ENCODE results near the gene LBHD2. TPM values are rescaled to one million over a fixed set of nuclear protein-coding genes. Genes with fewer than 3 reads are reported as not detected.

Gene LBHD2
- total and polyA plus RNA-seq, 2 donors = 0.19 to 0.75 TPM

DNA sequence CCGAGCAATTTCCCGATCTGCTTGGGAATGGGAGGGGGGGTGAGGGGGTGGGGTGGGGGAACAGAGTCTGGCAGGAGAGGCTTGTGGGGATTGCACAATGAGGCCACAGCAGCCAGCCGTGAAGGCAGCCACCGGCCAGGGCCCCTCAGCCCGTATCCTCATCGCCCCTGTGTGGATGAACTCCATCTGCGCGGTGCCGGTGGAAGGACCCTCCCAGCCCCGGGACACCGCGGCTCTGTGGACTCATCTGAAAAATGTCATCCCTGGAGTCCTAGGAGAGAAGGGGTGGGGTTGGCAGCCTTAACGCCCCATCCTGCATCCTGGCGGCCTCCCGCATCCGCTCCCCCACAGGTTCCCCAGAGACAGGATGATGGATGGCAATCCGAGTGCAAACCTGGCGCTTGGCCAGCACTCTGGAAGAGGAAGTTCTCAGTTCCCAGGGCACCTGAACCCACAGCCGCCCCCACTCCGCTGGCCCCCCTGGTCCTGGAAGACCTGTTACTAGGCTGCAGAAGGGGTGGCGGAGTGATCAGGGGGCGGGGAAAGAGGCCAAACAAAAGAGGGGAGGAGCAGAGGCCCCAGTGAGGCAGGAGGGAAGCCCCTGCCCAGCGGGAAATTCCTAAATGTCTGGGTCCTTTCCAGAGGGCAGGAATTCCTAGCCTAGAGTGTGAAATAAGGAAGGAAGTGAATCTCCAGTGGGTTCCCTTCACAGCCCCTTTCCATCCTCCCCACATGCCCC, 38.0 kb downstream of the LBHD2 start:
- DNase-seq (ENCODE audit: low read depth in 6 of 9, low spot score in 9 of 9) = peak in 1 of 9 donors; percentile 54
- Histone ChIP-seq H3K27me3 (ENCODE audit: control insufficient read depth in 2 of 2, insufficient read depth in 1 of 2, low read length in 1 of 2) (peaks cover 11 to 52% of the 10 kb centered on the region in 2 donors), H3K4me3 (ENCODE audit: low read length in 2 of 2) (no peak overlapping the region), H3K27ac (ENCODE audit: low read depth in 1 of 2, low read length in 1 of 2) (peak overlapping the region; percentile 84 to 87), H3K36me3 (ENCODE audit: control insufficient read depth in 2 of 2, insufficient read depth in 2 of 2, low read length in 1 of 2) (no peaks in the 10 kb centered on the region), H3K9me3 (ENCODE audit: control insufficient read depth in 2 of 2, insufficient read depth in 1 of 2, low read length in 1 of 2) (no peaks in the 10 kb centered on the region), H3K4me1 (ENCODE audit: control insufficient read depth in 2 of 2, insufficient read depth in 2 of 2, low read length in 2 of 2) (peaks cover 27 to 56% of the 10 kb centered on the region in 2 donors)
- 10% methylated on average over 23 of the region's 23 CpGs for WGBS

DNA sequence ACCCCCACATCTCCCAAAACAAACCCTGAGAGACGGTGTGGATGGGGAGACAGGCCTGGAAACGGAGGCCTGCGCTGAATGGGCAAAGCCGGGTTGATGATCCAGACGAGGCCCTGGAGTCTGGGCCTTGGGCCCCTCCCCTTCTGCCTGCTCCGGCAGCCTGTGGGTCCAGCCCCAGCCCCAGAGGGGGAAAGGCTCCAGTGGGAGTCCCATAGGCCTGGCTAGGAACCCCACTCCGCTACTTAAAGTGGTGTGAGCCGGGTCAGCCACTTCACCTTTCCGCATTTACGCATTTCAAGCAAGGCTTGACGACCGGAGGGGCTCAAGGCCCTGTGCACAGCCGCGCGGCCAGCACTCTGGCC, 38.6 kb downstream of the LBHD2 start:
- H3K27me3 ChIP-seq (ENCODE audit: control insufficient read depth in 2 of 2, insufficient read depth in 1 of 2, low read length in 1 of 2) = peaks cover 11 to 52% of the 10 kb centered on the region in 2 donors
- peaks cover 27 to 58% of the 10 kb centered on the region in 2 donors for H3K4me1 ChIP-seq (ENCODE audit: control insufficient read depth in 2 of 2, insufficient read depth in 2 of 2, low read length in 2 of 2)
- peak overlapping the region; percentile 5 to 48 for H3K4me3 ChIP-seq (ENCODE audit: low read length in 2 of 2)
- WGBS = 12% methylated on average over 15 of the region's 15 CpGs
- peak overlapping the region; percentile 84 to 87 for H3K27ac ChIP-seq (ENCODE audit: low read depth in 1 of 2, low read length in 1 of 2)
- no peaks in the 10 kb centered on the region for H3K9me3 ChIP-seq (ENCODE audit: control insufficient read depth in 2 of 2, insufficient read depth in 1 of 2, low read length in 1 of 2)
- no peak for DNase-seq (ENCODE audit: low read depth in 6 of 9, low spot score in 9 of 9)
- H3K36me3 ChIP-seq (ENCODE audit: control insufficient read depth in 2 of 2, insufficient read depth in 2 of 2, low read length in 1 of 2) = no peaks in the 10 kb centered on the region

DNA sequence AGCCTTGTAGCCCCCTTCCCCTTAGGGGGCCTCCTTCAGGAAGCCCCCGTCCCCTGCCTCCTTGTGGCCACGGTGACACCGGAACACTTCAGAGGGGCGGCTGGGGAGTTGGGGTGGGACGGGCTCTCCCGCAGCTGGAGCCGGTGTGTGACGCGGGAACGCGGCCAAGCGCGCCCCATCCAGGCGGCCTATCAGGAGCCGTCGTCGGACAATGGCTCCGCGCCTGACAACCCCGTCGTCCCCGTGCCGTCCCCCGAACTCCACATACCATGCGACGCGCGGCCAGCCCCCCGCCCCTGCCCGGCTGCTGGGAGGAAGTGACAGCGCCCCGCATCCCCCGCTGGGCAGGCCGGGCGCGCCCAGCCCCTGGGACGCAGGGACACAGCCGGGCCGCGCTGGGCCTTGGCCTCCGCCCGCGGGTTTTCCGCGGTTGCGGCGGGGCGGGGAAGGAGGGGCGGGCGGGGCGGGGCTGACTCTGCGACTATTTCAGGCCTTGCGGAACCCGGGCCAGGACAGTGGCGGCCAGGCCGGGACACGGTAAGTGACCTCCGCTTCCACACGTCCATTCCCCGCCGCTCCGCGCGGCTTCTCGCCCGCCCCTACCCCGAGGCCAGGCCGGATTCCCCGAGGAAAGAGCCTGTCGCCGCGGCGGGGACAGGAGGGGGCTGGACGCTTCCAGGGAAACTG, 39.1 kb downstream of the LBHD2 start, which contains the start of gene TNFAIP2:
Gene TNFAIP2, plus strand, starts transcription at position 515 of the 687 bp plus-strand sequence. CDS start 2,997 bp downstream, outside the sequence.
- Histone ChIP-seq H3K27ac (ENCODE audit: low read depth in 1 of 2, low read length in 1 of 2) (peak within 1 kb of the TSS; percentile 84 to 87), H3K4me1 (ENCODE audit: control insufficient read depth in 2 of 2, insufficient read depth in 2 of 2, low read length in 2 of 2) (peaks cover 27 to 60% of the 10 kb centered on the region in 2 donors), H3K36me3 (ENCODE audit: control insufficient read depth in 2 of 2, insufficient read depth in 2 of 2, low read length in 1 of 2) (no peaks in the 10 kb centered on the region), H3K4me3 (ENCODE audit: low read length in 2 of 2) (peak within 1 kb of the TSS; percentile 45 to 48), H3K27me3 (ENCODE audit: control insufficient read depth in 2 of 2, insufficient read depth in 1 of 2, low read length in 1 of 2) (peaks cover 11 to 52% of the 10 kb centered on the region in 2 donors), H3K9me3 (ENCODE audit: control insufficient read depth in 2 of 2, insufficient read depth in 1 of 2, low read length in 1 of 2) (no peaks in the 10 kb centered on the region)
- DNase-seq (ENCODE audit: low read depth in 6 of 9, low spot score in 9 of 9) = no peak
- WGBS = under 1% methylated on average over 74 of the region's 74 CpGs

DNA sequence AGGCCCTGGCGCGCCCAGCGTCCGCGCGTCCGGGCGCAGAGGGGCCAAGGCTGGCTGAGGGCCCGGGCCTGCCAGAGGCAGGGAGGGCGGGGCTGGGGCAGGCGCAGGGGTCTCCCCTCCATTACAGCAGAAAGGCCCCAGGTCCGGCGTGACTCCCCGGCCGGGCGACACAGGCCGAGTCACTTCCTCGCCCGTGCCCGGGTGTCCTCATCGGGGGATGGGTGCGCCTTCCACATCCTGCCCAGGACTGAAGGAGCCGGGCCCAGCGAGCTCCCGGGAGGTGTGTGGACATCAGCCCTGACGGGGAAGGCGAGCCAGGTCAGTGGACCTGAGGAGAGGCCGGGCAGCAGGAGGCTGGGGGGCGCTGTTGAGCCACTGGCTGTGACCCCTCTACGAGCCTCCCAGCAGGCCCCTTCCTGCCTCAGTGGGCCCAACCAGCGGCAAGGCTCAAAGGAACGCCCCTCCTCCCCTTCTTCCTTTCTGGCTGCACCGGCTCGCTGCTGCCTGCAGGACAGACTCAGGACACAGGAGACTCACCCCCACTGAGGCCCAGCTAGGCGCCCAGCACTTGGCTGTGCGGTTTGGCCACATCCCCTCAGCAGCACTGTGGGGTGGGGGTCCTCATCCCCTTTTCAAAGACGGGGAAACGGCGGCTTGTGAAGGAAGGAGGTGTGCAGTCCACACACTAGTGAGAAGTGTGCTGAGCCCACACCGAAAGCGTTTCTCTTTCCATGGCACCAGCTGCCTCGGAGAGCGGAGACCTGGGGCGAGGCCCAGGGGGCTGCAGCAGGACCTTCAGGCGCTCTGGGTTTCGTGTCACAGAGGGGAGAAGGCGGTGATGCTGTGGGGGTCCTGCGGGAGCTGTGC, 39.9 kb downstream of the LBHD2 start:
- WGBS = 10% methylated on average over 48 of the region's 48 CpGs
- no peak for DNase-seq (ENCODE audit: low read depth in 6 of 9, low spot score in 9 of 9)
- H3K4me1 ChIP-seq (ENCODE audit: control insufficient read depth in 2 of 2, insufficient read depth in 2 of 2, low read length in 2 of 2) = peaks cover 27 to 53% of the 10 kb centered on the region in 2 donors

DNA sequence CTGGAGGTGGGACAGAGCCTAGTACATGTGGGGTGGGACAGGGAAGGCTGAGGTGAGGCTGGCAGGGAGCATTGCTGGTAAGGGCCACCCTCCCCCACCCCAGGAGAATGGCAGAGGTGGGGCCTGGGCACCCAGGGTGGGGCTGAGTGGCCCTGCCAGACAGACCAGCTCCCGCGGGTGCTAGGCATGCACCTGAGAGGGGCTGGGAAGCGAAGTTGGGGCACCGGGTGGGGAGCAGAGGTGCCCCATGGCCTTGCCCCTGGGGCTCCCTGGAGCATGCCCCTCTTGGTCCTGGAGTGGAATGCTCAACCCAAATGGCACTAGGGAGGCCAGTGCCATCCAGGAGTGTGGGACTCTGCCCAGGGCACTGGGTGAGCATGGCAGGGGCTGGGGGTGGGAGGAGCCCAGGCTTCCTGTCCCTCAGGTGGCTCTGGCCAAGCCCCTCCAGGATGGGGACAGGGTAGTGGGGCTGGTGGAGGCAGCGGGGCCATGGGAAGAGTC, 40.5 kb downstream of the LBHD2 start:
- H3K27ac ChIP-seq (ENCODE audit: low read depth in 1 of 2, low read length in 1 of 2) = no peak overlapping the region
- H3K27me3 ChIP-seq (ENCODE audit: control insufficient read depth in 2 of 2, insufficient read depth in 1 of 2, low read length in 1 of 2) = peaks cover 11 to 52% of the 10 kb centered on the region in 2 donors

More for the DNA sequence above, 39.9 kb downstream of the LBHD2 start:
- H3K9me3 ChIP-seq (ENCODE audit: control insufficient read depth in 2 of 2, insufficient read depth in 1 of 2, low read length in 1 of 2) = no peaks in the 10 kb centered on the region
- no peaks in the 10 kb centered on the region for H3K36me3 ChIP-seq (ENCODE audit: control insufficient read depth in 2 of 2, insufficient read depth in 2 of 2, low read length in 1 of 2)
- peak overlapping the region; percentile 45 to 48 for H3K4me3 ChIP-seq (ENCODE audit: low read length in 2 of 2)
- H3K27me3 ChIP-seq (ENCODE audit: control insufficient read depth in 2 of 2, insufficient read depth in 1 of 2, low read length in 1 of 2) = peaks cover 11 to 52% of the 10 kb centered on the region in 2 donors
- peak overlapping the region in 1 of 2 donors; percentile 56 for H3K27ac ChIP-seq (ENCODE audit: low read depth in 1 of 2, low read length in 1 of 2)

DNA sequence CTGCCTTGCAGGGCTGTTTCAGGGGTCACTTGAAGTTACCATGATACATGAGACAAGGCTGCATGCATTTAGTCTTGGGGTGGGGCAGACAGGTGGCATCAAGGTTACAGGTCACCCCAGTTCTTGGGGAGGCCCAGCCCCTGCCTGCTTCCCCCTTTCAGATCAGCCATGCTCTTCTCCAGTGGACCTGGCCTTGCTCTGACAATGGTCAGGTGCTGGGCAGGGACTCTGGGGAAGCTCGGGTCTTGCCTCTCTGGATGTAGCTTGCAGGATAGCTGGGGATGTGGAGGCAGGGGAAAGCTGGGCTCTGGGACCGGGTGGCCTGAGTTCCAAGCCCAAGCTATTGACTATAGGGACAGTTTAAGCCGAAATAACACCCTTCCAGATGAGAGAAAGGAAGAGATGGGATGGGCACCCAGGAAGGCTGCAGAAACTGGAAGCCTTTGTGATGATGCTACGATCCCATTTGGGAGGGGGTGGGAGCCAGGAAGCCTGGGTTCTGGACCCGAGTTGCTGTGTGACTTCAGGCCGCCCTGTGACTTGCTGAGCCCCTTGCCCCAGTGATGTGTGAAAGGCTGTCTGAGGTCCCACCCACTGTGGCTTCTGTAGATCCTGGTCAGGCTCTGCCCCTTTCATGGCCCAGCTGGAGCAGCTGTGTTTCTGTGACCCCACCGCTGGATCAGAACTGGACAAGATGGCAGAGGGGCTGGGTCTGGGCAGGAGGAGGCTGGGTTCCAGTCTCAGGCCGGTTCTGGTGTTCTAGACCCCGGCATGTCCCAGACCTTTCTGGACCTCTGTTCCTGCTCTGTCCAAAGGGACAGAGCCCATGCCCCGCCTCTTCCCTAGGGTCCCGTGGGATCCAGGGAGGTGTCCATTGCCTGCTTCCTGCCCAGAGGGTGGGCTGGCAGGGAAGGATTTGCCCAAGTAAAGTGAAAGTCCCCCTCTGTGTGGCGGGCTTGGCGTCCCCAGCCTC, 41.4 kb downstream of the LBHD2 start:
- Histone ChIP-seq H3K27ac (ENCODE audit: low read depth in 1 of 2, low read length in 1 of 2) (no peak overlapping the region), H3K27me3 (ENCODE audit: control insufficient read depth in 2 of 2, insufficient read depth in 1 of 2, low read length in 1 of 2) (peaks cover 11 to 52% of the 10 kb centered on the region in 2 donors), H3K4me3 (ENCODE audit: low read length in 2 of 2) (peak overlapping the region in 1 of 2 donors; percentile 45), H3K36me3 (ENCODE audit: control insufficient read depth in 2 of 2, insufficient read depth in 2 of 2, low read length in 1 of 2) (peaks cover 0 to under 1% of the 10 kb centered on the region in 2 donors), H3K9me3 (ENCODE audit: control insufficient read depth in 2 of 2, insufficient read depth in 1 of 2, low read length in 1 of 2) (no peaks in the 10 kb centered on the region), H3K4me1 (ENCODE audit: control insufficient read depth in 2 of 2, insufficient read depth in 2 of 2, low read length in 2 of 2) (peaks cover 25 to 50% of the 10 kb centered on the region in 2 donors)
- no peak for DNase-seq (ENCODE audit: low read depth in 6 of 9, low spot score in 9 of 9)
- WGBS = 95% methylated on average over 13 of the region's 13 CpGs

More for the DNA sequence above, 40.5 kb downstream of the LBHD2 start:
- DNase-seq (ENCODE audit: low read depth in 6 of 9, low spot score in 9 of 9) = no peak
- H3K4me3 ChIP-seq (ENCODE audit: low read length in 2 of 2) = peak overlapping the region in 1 of 2 donors; percentile 45
- 81% methylated on average over 5 of the region's 5 CpGs for WGBS
- H3K36me3 ChIP-seq (ENCODE audit: control insufficient read depth in 2 of 2, insufficient read depth in 2 of 2, low read length in 1 of 2) = no peaks in the 10 kb centered on the region
- H3K9me3 ChIP-seq (ENCODE audit: control insufficient read depth in 2 of 2, insufficient read depth in 1 of 2, low read length in 1 of 2) = no peaks in the 10 kb centered on the region
- H3K4me1 ChIP-seq (ENCODE audit: control insufficient read depth in 2 of 2, insufficient read depth in 2 of 2, low read length in 2 of 2) = peaks cover 27 to 53% of the 10 kb centered on the region in 2 donors

DNA sequence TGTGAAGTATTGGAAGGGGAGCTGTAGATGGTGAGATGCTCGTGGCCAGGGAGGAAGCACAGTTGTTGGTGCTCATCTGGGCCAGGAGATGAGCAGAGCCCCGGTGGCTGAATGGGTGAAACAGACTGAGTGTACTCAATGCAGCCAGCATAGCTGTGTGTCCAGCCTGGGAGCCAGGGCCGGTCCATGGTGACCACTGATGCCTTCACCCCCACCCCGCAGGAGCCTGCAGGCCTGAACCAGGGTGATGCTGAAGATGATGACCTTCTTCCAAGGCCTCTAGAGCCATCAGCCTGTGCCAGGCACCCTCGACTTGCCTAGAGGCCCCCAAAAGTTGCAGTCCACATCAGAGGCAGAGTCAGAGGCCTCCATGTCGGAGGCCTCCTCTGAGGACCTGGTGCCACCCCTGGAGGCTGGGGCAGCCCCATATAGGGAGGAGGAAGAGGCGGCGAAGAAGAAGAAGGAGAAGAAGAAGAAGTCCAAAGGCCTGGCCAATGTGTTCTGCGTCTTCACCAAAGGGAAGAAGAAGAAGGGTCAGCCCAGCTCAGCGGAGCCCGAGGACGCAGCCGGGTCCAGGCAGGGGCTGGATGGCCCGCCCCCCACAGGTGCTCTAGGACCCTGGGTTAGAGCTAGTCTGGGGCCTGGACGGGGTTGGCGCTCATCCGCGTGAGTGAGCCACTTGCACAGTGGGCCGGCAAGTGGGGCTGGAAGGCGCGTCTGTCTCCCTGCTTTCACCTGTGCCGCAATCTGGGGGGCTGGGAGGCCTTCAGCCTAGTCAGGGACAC, 42.3 kb downstream of the LBHD2 start:
- peaks cover 0 to 4% of the 10 kb centered on the region in 2 donors for H3K36me3 ChIP-seq (ENCODE audit: control insufficient read depth in 2 of 2, insufficient read depth in 2 of 2, low read length in 1 of 2)
- no peak for DNase-seq (ENCODE audit: low read depth in 6 of 9, low spot score in 9 of 9)
- H3K4me1 ChIP-seq (ENCODE audit: control insufficient read depth in 2 of 2, insufficient read depth in 2 of 2, low read length in 2 of 2) = peaks cover 18 to 46% of the 10 kb centered on the region in 2 donors
- no peak overlapping the region for H3K27ac ChIP-seq (ENCODE audit: low read depth in 1 of 2, low read length in 1 of 2)
- 93% methylated on average over 22 of the region's 22 CpGs for WGBS
- H3K27me3 ChIP-seq (ENCODE audit: control insufficient read depth in 2 of 2, insufficient read depth in 1 of 2, low read length in 1 of 2) = peaks cover 11 to 46% of the 10 kb centered on the region in 2 donors
- H3K4me3 ChIP-seq (ENCODE audit: low read length in 2 of 2) = no peak overlapping the region
- no peaks in the 10 kb centered on the region for H3K9me3 ChIP-seq (ENCODE audit: control insufficient read depth in 2 of 2, insufficient read depth in 1 of 2, low read length in 1 of 2)

All from thymus (tissue), 11 donors.